ENCODE data around the gene PAX9. TPM values are rescaled to one million over a fixed set of nuclear protein-coding genes. Genes with fewer than 3 reads are reported as not detected.

Gene PAX9
- total and polyA plus RNA-seq, 9 of the 15 experiments (the other 6 are each of a cell fraction or from before 2014, with no cell fraction given): 0.87 to 2.4 (median 1.3) TPM

GRCh38 chr14:36684946-36685345, 23.3 kb downstream of the PAX9 start:
- CTCF ChIA-PET (ENCODE audit: low intra/inter-chr PET ratio): no interaction called here
- intact Hi-C loops (cut with micrococcal nuclease): no loop called here
- in situ Hi-C loops (cut with MboI): no loop called here
- Histone ChIP-seq H3K27ac (ENCODE audit: extremely low read depth, low read depth, low read length) (no peak overlapping the region), H3K9me1 (ENCODE audit: control insufficient read depth, insufficient read depth, low read length) (no peaks in the 10 kb centered on the region), H3K4me3 (no peak overlapping the region), H4K20me1 (replicated peaks; ENCODE audit: control insufficient read depth, insufficient read depth, low read length) (no peaks in the 10 kb centered on the region), H3K79me2 (ENCODE audit: control insufficient read depth, insufficient read depth, low read length) (no peaks in the 10 kb centered on the region), H2AFZ (ENCODE audit: low read depth, low read length) (no peak overlapping the region), H3K9me3 (replicated peaks; ENCODE audit: control insufficient read depth, insufficient read depth, low read depth, low read length) (no peaks in the 10 kb centered on the region), H3K4me1 (replicated peaks in 1 of 2; ENCODE audit: control insufficient read depth in 2 of 2, insufficient read depth in 2 of 2, low read length in 2 of 2) (no peaks in the 10 kb centered on the region), H3K4me2 (ENCODE audit: insufficient read depth, low read length) (no peak overlapping the region), H3K9ac (ENCODE audit: insufficient read depth in 1 of 2, low read depth in 2 of 2, low read length in 2 of 2) (no peak overlapping the region), H3K27me3 (ENCODE audit: control insufficient read depth in 2 of 2, insufficient read depth in 2 of 2, low read length in 2 of 2) (no peaks in the 10 kb centered on the region), H3K36me3 (ENCODE audit: control insufficient read depth, insufficient read depth, low read length) (peaks cover 3% of the 10 kb centered on the region; the same call in 1 of the 3 replicates)
- no TSS peak for BruUV-seq (replicated peaks)
- ATAC-seq: no peak
- WGBS (ENCODE audit: insufficient coverage, low coverage, missing lambda C conversion rate): 94% methylated on average over 2 of the region's 3 CpGs
- no peak for TF ChIP-seq CHCHD3 (CRISPR knock-in tag; IDR thresholded peaks at IDR 0.05)
- TF ChIP-seq BMI1 (IDR thresholded peaks at IDR 0.05; ENCODE audit: low read length): no peak
- no peak for TF ChIP-seq ZBTB26 (CRISPR knock-in tag; IDR thresholded peaks at IDR 0.05)
- no peak for TF ChIP-seq GABPB1 (CRISPR knock-in tag; IDR thresholded peaks at IDR 0.05)
- no peak for TF ChIP-seq ZNF354B (CRISPR knock-in tag; IDR thresholded peaks at IDR 0.05)
- no peak for TF ChIP-seq HNRNPLL (IDR thresholded peaks at IDR 0.05; ENCODE audit: low read depth, low read length, poor library complexity, severe bottlenecking)
- TF ChIP-seq ARID3A (IDR thresholded peaks at IDR 0.05; ENCODE audit: borderline replicate concordance, low read depth, low read length): no peak
- TF ChIP-seq ZNF217 (CRISPR knock-in tag; IDR thresholded peaks at IDR 0.05): no peak
- no peak for TF ChIP-seq NFRKB (IDR thresholded peaks at IDR 0.05; ENCODE audit: low read depth)
- TF ChIP-seq E2F6 (IDR thresholded peaks at IDR 0.05; ENCODE audit: borderline replicate concordance in 1 of 2, extremely low read depth in 1 of 2, insufficient read depth in 1 of 2, insufficient read length in 1 of 2, low read depth in 1 of 2, low read length in 1 of 2, poor library complexity in 1 of 2, severe bottlenecking in 1 of 2): no peak
- TF ChIP-seq ARID4B (CRISPR knock-in tag; IDR thresholded peaks at IDR 0.05): no peak
- TF ChIP-seq ZNF174 (CRISPR knock-in tag; IDR thresholded peaks at IDR 0.05): no peak
- POLR2A ChIA-PET: no interaction called here
- FAIRE-seq: no peak
- no peak for DNase-seq (ENCODE audit: extremely low read depth in 1 of 4, low spot score in 3 of 4)

Data from K562 (cell line).